ENCODE measurements around the gene SLC22A23. TPM values are rescaled to one million over a fixed set of nuclear protein-coding genes. Genes with fewer than 3 reads are reported as not detected.

The SLC22A23 gene
- total and polyA plus RNA-seq, 4 donors, result 4.9 to 45.4 (median 19.7) TPM

GRCh38 chr6:3351105-3351676 is 105.7 kb downstream of the SLC22A23 start:
- no peak overlapping the region for H3K27ac ChIP-seq (ENCODE audit: low read depth in 1 of 2, low read length in 2 of 2)
- TF ChIP-seq FOXA2 (IDR thresholded peaks at IDR 0.05), result no peak
- TF ChIP-seq HNF4G (IDR thresholded peaks at IDR 0.05), result no peak
- no peak for TF ChIP-seq FOXA1 (IDR thresholded peaks at IDR 0.05)
- no peak for TF ChIP-seq EGR1 (IDR thresholded peaks at IDR 0.05; ENCODE audit: low read depth in 2 of 2)
- TF ChIP-seq GABPA (IDR thresholded peaks at IDR 0.05 in 1 of 2, conservative IDR thresholded peaks at IDR 0.05 in 1 of 2), result no peak
- no peak for TF ChIP-seq ZBTB33 (IDR thresholded peaks at IDR 0.05)
- TF ChIP-seq MAX (IDR thresholded peaks at IDR 0.05), result no peak
- no peak for TF ChIP-seq CTCF (IDR thresholded peaks at IDR 0.05; ENCODE audit: low read depth, low read length, missing input control)
- no peak for TF ChIP-seq RXRA (IDR thresholded peaks at IDR 0.05)
- no peak for TF ChIP-seq YY1 (IDR thresholded peaks at IDR 0.05)
- H3K4me1 ChIP-seq (ENCODE audit: control insufficient read depth in 4 of 4, insufficient read depth in 4 of 4, low read length in 3 of 4), result peaks cover 2 to 33% (median 17%) of the 10 kb centered on the region in 4 donors
- H3K9me3 ChIP-seq (ENCODE audit: control insufficient read depth in 4 of 4, low read length in 3 of 4), result no peaks in the 10 kb centered on the region
- DNase-seq (ENCODE audit: low spot score), result no peak
- H3K9ac ChIP-seq (ENCODE audit: low read depth in 1 of 2, low read length in 2 of 2), result no peak overlapping the region
- H3K27me3 ChIP-seq (ENCODE audit: control insufficient read depth in 4 of 4, insufficient read depth in 4 of 4, low read length in 3 of 4), result no peaks in the 10 kb centered on the region
- 84% methylated on average over 15 of the region's 15 CpGs for WGBS
- H3K36me3 ChIP-seq (ENCODE audit: control insufficient read depth in 4 of 4, insufficient read depth in 3 of 4, low read depth in 1 of 4, low read length in 3 of 4), result peaks cover 0 to 5% (median 0%) of the 10 kb centered on the region in 4 donors
- H3K4me3 ChIP-seq (ENCODE audit: low read depth in 1 of 3, low read length in 3 of 3), result no peak overlapping the region

GRCh38 chr6:3350252-3350796 is 106.5 kb downstream of the SLC22A23 start:
- Histone ChIP-seq H3K9ac (ENCODE audit: low read depth in 1 of 2, low read length in 2 of 2) (no peak overlapping the region), H3K4me1 (ENCODE audit: control insufficient read depth in 4 of 4, insufficient read depth in 4 of 4, low read length in 3 of 4) (peaks cover 1 to 27% (median 16%) of the 10 kb centered on the region in 4 donors), H3K9me3 (ENCODE audit: control insufficient read depth in 4 of 4, low read length in 3 of 4) (no peaks in the 10 kb centered on the region), H3K27ac (ENCODE audit: low read depth in 1 of 2, low read length in 2 of 2) (no peak overlapping the region), H3K4me3 (ENCODE audit: low read depth in 1 of 3, low read length in 3 of 3) (no peak overlapping the region), H3K27me3 (ENCODE audit: control insufficient read depth in 4 of 4, insufficient read depth in 4 of 4, low read length in 3 of 4) (no peaks in the 10 kb centered on the region), H3K36me3 (ENCODE audit: control insufficient read depth in 4 of 4, insufficient read depth in 3 of 4, low read depth in 1 of 4, low read length in 3 of 4) (peaks cover 0 to 5% (median 0%) of the 10 kb centered on the region in 4 donors)
- no peak for DNase-seq (ENCODE audit: low spot score)
- TF ChIP-seq RAD21 (IDR thresholded peaks at IDR 0.05), result no peak
- no peak for TF ChIP-seq SP1 (IDR thresholded peaks at IDR 0.05)
- no peak for TF ChIP-seq ATF3 (IDR thresholded peaks at IDR 0.05)
- TF ChIP-seq FOXA2 (IDR thresholded peaks at IDR 0.05), result no peak
- no peak for TF ChIP-seq RXRA (IDR thresholded peaks at IDR 0.05)
- TF ChIP-seq FOXA1 (IDR thresholded peaks at IDR 0.05), result no peak
- TF ChIP-seq HNF4G (IDR thresholded peaks at IDR 0.05), result no peak
- 90% methylated on average over 8 of the region's 8 CpGs for WGBS
